HCT116 (cell line): ENCODE results near the gene UXS1. TPM values are rescaled to one million over a fixed set of nuclear protein-coding genes. Genes with fewer than 3 reads are reported as not detected.

Experiments
- ATAC-seq: fragments of 200-7000 bp; cut with Tn5 transposase; 2 replicates; pipeline ENCODE4 v1.9.1; 2020; ENCODE audit warnings: mild to moderate bottlenecking, moderate library complexity
- BruUV-seq: library from RNA; stranded (reverse); fragments of 400-500 nt; replicated peaks from 2 replicates; lab custom pipeline; 2021; lab: Mats Ljungman, UMichigan
- CTCF ChIA-PET: fragments of 300-600 bp; sonication (Branson Sonifier 250); formaldehyde crosslinking; loops from one replicate; lab custom pipeline; 2021; ENCODE audit warnings: antibody characterized with exemption; lab: Charles Lee
- POLR2A ChIA-PET: fragments of 300-600, 350-600 bp; sonication (Branson Sonifier 250); formaldehyde crosslinking; loops from one replicate; lab custom pipeline; 2021; ENCODE audit warnings: antibody characterized with exemption; lab: Charles Lee
- RAD21 ChIA-PET, 2 experiments: fragments of 300-600 bp; sonication (Branson Sonifier 250); formaldehyde crosslinking; loops; one replicate each; lab custom pipeline; 2023; ENCODE audit warnings: low total read pairs in 2 of 2; ENCODE audit not compliant: uncharacterized antibody in 2 of 2, unreplicated experiment in 2 of 2, low non-redundant PET in 1 of 2; lab: Charles Lee
- DNase-seq: peaks from one replicate; pipeline ENCODE4 v3.0.0-alpha.2; 2010; ENCODE audit warnings: low read depth, low spot score
- H2AFZ ChIP-seq: fragments of 200-600 bp; shearing (Covaris generic), sonication (generic); 2 replicates; pipeline ENCODE4 v1.6.1; 2017; ENCODE audit warnings: low read depth, mixed run types, mixed read lengths, antibody characterized with exemption, low read length; ENCODE audit not compliant: poor library complexity, severe bottlenecking
- H3K27ac ChIP-seq: 2 replicates; pipeline ENCODE4 v1.5.1; 2012; ENCODE audit warnings: low read depth, low read length
- H3K27me3 ChIP-seq: fragments of 200-600 bp; sonication (generic); 2 replicates; pipeline ENCODE4 v1.6.1; 2016; ENCODE audit warnings: mixed run types, low read length, mixed read lengths; ENCODE audit not compliant: insufficient read depth
- H3K36me3 ChIP-seq, 2 experiments: fragments of 200-500 bp in 1 of 2; fragments of 200-600 bp in 1 of 2; sonication (Bioruptor generic) in 1 of 2; sonication (generic) in 1 of 2; 2 replicates each; pipeline versions ENCODE4 v1.5.1 to v1.6.1; 2014 to 2016; ENCODE audit warnings: low read length in 2 of 2, inconsistent platforms in 1 of 2, mixed read lengths in 1 of 2, mixed run types in 1 of 2; ENCODE audit not compliant: insufficient read depth in 2 of 2, control insufficient read depth in 1 of 2
- H3K4me1 ChIP-seq, 2 experiments: fragments of 200-600 bp in 1 of 2; sonication (generic) in 1 of 2; 2 replicates each; pipeline versions ENCODE4 v1.5.1 to v1.6.1; 2012 to 2017; ENCODE audit warnings: low read length in 2 of 2, inconsistent platforms in 1 of 2, mild to moderate bottlenecking in 1 of 2, mixed read lengths in 1 of 2, mixed run types in 1 of 2, moderate library complexity in 1 of 2; ENCODE audit not compliant: insufficient read depth in 2 of 2, control insufficient read depth in 1 of 2
- H3K4me2 ChIP-seq: fragments of 200-600 bp; sonication (generic); 2 replicates; pipeline ENCODE4 v1.6.1; 2017; ENCODE audit warnings: mixed run types, low read length, mixed read lengths
- H3K4me3 ChIP-seq, 2 experiments: fragments of 200-600 bp in 1 of 2; sonication (generic) in 1 of 2; replicated peaks in 1 of 2; 2 replicates each; pipeline ENCODE4 v1.5.1; 2011 to 2016; ENCODE audit warnings: low read length in 2 of 2, control low read depth in 1 of 2, low read depth in 1 of 2, mild to moderate bottlenecking in 1 of 2, mixed read lengths in 1 of 2, mixed run types in 1 of 2
- H3K79me2 ChIP-seq: fragments of 200-600 bp; sonication (generic); 2 replicates; pipeline ENCODE4 v1.6.1; 2017; ENCODE audit warnings: mild to moderate bottlenecking, mixed run types, low read length, moderate library complexity, mixed read lengths; ENCODE audit not compliant: insufficient read depth
- H3K9ac ChIP-seq: fragments of 200-600 bp; sonication (generic); 2 replicates; pipeline ENCODE4 v1.6.1; 2016; ENCODE audit warnings: low read length, mixed read lengths
- H3K9me2 ChIP-seq: fragments of 200-600 bp; sonication (generic), shearing (Covaris generic); 2 replicates; pipeline ENCODE4 v1.6.1; 2017; ENCODE audit warnings: mixed run types, mild to moderate bottlenecking, moderate library complexity; ENCODE audit not compliant: insufficient read depth
- H3K9me3 ChIP-seq, 2 experiments: fragments of 200-500 bp in 1 of 2; fragments of 200-600 bp in 1 of 2; sonication (Bioruptor generic) in 1 of 2; sonication (generic) in 1 of 2; 2 replicates each; pipeline ENCODE4 v1.6.1; 2014 to 2017; ENCODE audit warnings: low read length in 2 of 2, mixed read lengths in 2 of 2, inconsistent platforms in 1 of 2, low read depth in 1 of 2, mild to moderate bottlenecking in 1 of 2, mixed run types in 1 of 2, moderate library complexity in 1 of 2; ENCODE audit not compliant: control insufficient read depth in 1 of 2, insufficient read depth in 1 of 2
- H4K20me1 ChIP-seq: fragments of 200-600 bp; sonication (generic), shearing (Covaris generic); 2 replicates; pipeline ENCODE4 v1.6.1; 2017; ENCODE audit warnings: mixed run types, mild to moderate bottlenecking, moderate library complexity; ENCODE audit not compliant: insufficient read depth
- CBX3 ChIP-seq: IDR thresholded peaks from 2 replicates; pipeline ENCODE4 v1.6.1; 2012; ENCODE audit warnings: low read depth
- ELF1 ChIP-seq: IDR thresholded peaks from 2 replicates; pipeline ENCODE4 v1.6.1; 2012; ENCODE audit warnings: low read depth, borderline replicate concordance
- EZH2 ChIP-seq: fragments of 200-600 bp; sonication (generic); IDR thresholded peaks from 2 replicates; pipeline ENCODE4 v1.6.1; 2017; ENCODE audit warnings: antibody characterized with exemption, mixed run types
- EZH2phosphoT487 ChIP-seq: fragments of 200-600 bp; IDR thresholded peaks from 2 replicates; pipeline ENCODE4 v1.6.1; 2018; ENCODE audit warnings: antibody characterized with exemption, borderline replicate concordance
- POLR2A ChIP-seq: IDR thresholded peaks from 2 replicates; pipeline ENCODE4 v1.7.0; 2011; ENCODE audit warnings: borderline replicate concordance; ENCODE audit not compliant: insufficient read depth, insufficient read length; ENCODE audit errors: extremely low read depth
- POLR2AphosphoS5 ChIP-seq: IDR thresholded peaks from 2 replicates; pipeline ENCODE4 v1.6.1; 2011; ENCODE audit warnings: mild to moderate bottlenecking, low read depth, low read length, moderate library complexity
- RAD21 ChIP-seq: IDR thresholded peaks from 2 replicates; pipeline ENCODE4 v1.6.1; 2012; ENCODE audit warnings: low read depth, mild to moderate bottlenecking
- SP1 ChIP-seq: IDR thresholded peaks from 2 replicates; pipeline ENCODE4 v1.6.1; 2012; ENCODE audit warnings: low read depth
- SRF ChIP-seq: IDR thresholded peaks from 2 replicates; pipeline ENCODE4 v1.6.1; 2012; ENCODE audit warnings: low read depth
- TCF7L2 ChIP-seq: IDR thresholded peaks from 2 replicates; pipeline ENCODE4 v1.7.0; 2011; ENCODE audit warnings: borderline replicate concordance, inconsistent platforms; ENCODE audit not compliant: insufficient read depth, insufficient read length; ENCODE audit errors: extremely low read depth
- ZFX ChIP-seq: fragments of 450-650 bp; IDR thresholded peaks from 2 replicates; pipeline ENCODE4 v1.6.1; 2017
- ZNF274 ChIP-seq: fragments of 200-500 bp; sonication (Bioruptor generic); IDR thresholded peaks from 2 replicates; pipeline ENCODE4 v1.6.1; 2014; ENCODE audit warnings: mild to moderate bottlenecking, low read depth, low read length, inconsistent platforms
- intact Hi-C: fragments of 100-400 bp; cut with micrococcal nuclease; formaldehyde crosslinking; loops from 2 replicates; pipeline ENCODE4 v1.10.0; 2022
- total RNA-seq: library from RNA; stranded (reverse); gene quantifications from one replicate; pipeline ENCODE4 v1.2.1, GENCODE V29; 2021; ENCODE audit not compliant: unreplicated experiment
- TF ChIP-seq, protein P1 (sequence below): IDR thresholded peaks from 2 replicates; pipeline ENCODE4 v1.6.1; 2011; ENCODE audit warnings: mild to moderate bottlenecking, low read length, moderate library complexity; ENCODE audit not compliant: insufficient replicate concordance; ENCODE audit errors: extremely low read depth
- TF ChIP-seq, protein P2 (sequence below): IDR thresholded peaks from 2 replicates; pipeline ENCODE4 v1.6.1; 2012
- TF ChIP-seq, protein P3 (sequence below): IDR thresholded peaks from 2 replicates; pipeline ENCODE4 v1.6.1; 2012

UXS1 gene
- total RNA-seq, 1 experiment from 2014 or later: 45.7 TPM

DNA sequence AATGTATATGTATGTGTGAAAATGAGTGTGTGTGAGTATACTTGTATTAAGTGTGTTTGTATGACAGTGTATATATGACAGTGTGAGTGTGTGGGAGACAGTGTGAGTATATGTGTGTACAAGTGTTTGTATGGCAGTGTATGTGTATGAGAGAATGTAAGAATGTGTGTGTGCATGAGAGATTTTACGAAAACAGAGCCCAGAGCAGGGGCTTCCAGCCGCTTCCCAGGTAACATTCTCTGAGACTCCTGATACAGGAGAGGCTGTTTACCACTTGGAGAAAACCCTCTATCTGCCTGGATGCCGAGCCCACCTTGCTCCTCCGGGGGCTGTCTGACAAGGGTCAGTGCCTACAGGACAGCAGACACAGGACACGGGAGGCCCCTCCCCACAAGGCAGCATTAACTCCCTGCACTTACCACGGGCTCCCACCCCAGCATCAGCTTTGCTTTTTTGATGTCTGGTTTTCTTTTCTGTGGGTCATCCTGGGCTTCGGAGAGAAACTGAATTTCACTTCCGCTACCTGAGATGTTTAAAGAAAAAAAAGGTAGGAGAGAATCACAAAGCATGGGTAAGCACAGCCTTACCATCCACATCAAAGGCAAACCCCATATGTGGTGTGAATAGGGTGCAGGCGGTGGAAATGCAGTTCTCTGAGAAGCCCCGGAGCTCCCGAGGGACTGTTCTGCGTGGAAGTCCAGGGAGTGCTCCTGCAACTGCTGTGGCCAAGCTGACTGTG lies 97.6 kb downstream of the UXS1 start:
- no peaks in the 10 kb centered on the region for H3K27me3 ChIP-seq
- peaks cover 0 to 12% of the 10 kb centered on the region in 2 experiments; a peak in 2 of 4 replicates for H3K36me3 ChIP-seq
- no peaks in the 10 kb centered on the region for H3K9me2 ChIP-seq
- intact Hi-C loops: no loop called here
- RAD21 ChIA-PET: no interaction called here
- H3K4me2 ChIP-seq: no peak overlapping the region
- no peak overlapping the region for H3K4me3 ChIP-seq
- no peaks in the 10 kb centered on the region for H3K9me3 ChIP-seq
- no peaks in the 10 kb centered on the region; the same call in 1 of the 2 replicates for H4K20me1 ChIP-seq
- CTCF ChIA-PET: no interaction called here
- H3K27ac ChIP-seq: no peak overlapping the region
- H3K4me1 ChIP-seq: no peaks in the 10 kb centered on the region
- H2AFZ ChIP-seq: no peak overlapping the region
- POLR2A ChIA-PET: no interaction called here
- no peaks in the 10 kb centered on the region for H3K79me2 ChIP-seq
- no peak overlapping the region for H3K9ac ChIP-seq
- TF ChIP-seq ZNF274 (no peak), ZFX (no peak)
- no peak for ATAC-seq
- DNase-seq: no peak
- no TSS peak for BruUV-seq

DNA sequence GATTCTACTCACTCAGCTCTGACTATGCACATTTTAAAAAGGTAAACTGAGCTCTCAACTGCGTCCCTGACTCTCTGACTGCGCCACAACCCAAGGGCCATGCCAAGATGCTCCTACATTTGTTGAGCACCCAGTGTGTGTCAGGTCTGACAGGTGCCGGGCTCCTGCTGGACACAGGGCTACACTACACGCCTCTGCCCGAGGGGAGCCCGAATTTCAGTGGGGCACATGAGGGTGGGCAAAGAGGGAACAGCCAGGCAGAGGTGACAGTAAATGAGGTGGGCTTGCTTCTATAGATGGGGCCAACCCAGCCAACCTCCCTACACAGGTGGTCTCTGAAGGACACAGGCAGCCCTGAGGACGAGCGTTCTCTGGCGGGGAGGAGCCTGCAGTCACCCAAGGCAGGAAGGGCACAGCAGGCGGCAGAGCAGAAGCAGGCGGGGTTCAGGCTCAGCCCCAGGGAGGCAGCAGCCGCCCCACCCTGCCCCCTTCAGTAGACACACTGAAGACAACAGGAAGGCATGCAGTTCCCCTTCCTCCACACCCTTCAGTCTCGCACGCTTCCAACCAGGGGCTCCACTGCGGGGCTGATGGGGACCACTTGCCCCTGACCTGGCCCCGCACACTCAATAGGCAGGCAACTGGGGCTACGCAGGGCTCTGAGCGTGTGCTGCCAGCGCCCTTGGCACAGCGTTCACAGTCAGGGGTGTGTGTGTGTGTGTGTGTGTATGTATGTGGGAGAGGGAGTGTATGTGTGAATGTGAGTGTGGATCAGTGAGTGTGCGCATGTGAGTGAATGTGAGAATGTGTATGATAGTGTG lies 98.4 kb downstream of the UXS1 start:
- intact Hi-C loops: no loop called here
- Histone ChIP-seq H2AFZ (no peak overlapping the region), H3K79me2 (no peaks in the 10 kb centered on the region), H3K4me2 (no peak overlapping the region), H4K20me1 (no peaks in the 10 kb centered on the region; the same call in 1 of the 2 replicates), H3K27me3 (no peaks in the 10 kb centered on the region), H3K36me3 (peaks cover 0 to 12% of the 10 kb centered on the region in 2 experiments; a peak in 2 of 4 replicates), H3K27ac (no peak overlapping the region), H3K9ac (no peak overlapping the region), H3K9me3 (no peaks in the 10 kb centered on the region), H3K4me3 (no peak overlapping the region), H3K4me1 (no peaks in the 10 kb centered on the region), H3K9me2 (no peaks in the 10 kb centered on the region)
- CTCF ChIA-PET: no interaction called here
- RAD21 ChIA-PET: no interaction called here
- POLR2A ChIA-PET: no interaction called here
- ATAC-seq (no peak), DNase-seq (no peak)
- TF ChIP-seq POLR2A (no peak), EZH2phosphoT487 (no peak), RAD21 (no peak), CBX3 (no peak), ELF1 (no peak), TCF7L2 (no peak), SRF (no peak), ZFX (no peak), EZH2 (no peak), POLR2AphosphoS5 (no peak), SP1 (no peak)
- TF ChIP-seq, protein P1, sequence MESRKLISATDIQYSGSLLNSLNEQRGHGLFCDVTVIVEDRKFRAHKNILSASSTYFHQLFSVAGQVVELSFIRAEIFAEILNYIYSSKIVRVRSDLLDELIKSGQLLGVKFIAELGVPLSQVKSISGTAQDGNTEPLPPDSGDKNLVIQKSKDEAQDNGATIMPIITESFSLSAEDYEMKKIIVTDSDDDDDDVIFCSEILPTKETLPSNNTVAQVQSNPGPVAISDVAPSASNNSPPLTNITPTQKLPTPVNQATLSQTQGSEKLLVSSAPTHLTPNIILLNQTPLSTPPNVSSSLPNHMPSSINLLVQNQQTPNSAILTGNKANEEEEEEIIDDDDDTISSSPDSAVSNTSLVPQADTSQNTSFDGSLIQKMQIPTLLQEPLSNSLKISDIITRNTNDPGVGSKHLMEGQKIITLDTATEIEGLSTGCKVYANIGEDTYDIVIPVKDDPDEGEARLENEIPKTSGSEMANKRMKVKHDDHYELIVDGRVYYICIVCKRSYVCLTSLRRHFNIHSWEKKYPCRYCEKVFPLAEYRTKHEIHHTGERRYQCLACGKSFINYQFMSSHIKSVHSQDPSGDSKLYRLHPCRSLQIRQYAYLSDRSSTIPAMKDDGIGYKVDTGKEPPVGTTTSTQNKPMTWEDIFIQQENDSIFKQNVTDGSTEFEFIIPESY: no peak
- TF ChIP-seq, protein P2, sequence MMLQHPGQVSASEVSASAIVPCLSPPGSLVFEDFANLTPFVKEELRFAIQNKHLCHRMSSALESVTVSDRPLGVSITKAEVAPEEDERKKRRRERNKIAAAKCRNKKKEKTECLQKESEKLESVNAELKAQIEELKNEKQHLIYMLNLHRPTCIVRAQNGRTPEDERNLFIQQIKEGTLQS: no peak
- TF ChIP-seq, protein P3, sequence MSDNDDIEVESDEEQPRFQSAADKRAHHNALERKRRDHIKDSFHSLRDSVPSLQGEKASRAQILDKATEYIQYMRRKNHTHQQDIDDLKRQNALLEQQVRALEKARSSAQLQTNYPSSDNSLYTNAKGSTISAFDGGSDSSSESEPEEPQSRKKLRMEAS: no peak
- BruUV-seq: no TSS peak
